ENCODE results near the gene NPHP4.
"Not testable (repeated sequence)": the region's sequence is repeated elsewhere in the genome, so short reads cannot be mapped to it uniquely, and the experiment has no call there.

The NPHP4 gene

GRCh38 chr1:5908461-5909375 lies 83.5 kb downstream of the NPHP4 start:
- DNase-seq = no peak

- no peak for DNase-seq
These were observed 84.3 kb downstream of the NPHP4 start for GRCh38 chr1:5907966-5908365.

- DNase-seq = no peak
These were observed 84.8 kb downstream of the NPHP4 start for GRCh38 chr1:5907386-5907785.

- no peak for DNase-seq
These were observed 85.3 kb downstream of the NPHP4 start for GRCh38 chr1:5906966-5907365.

GRCh38 chr1:5906116-5906515 lies 86.1 kb downstream of the NPHP4 start:
- no peak for DNase-seq

GRCh38 chr1:5905436-5905835 lies 86.8 kb downstream of the NPHP4 start:
- no peak for DNase-seq

GRCh38 chr1:5904551-5904950 lies 87.7 kb downstream of the NPHP4 start:
- DNase-seq = no peak

GRCh38 chr1:5903680-5904079 lies 88.5 kb downstream of the NPHP4 start:
- no peak for DNase-seq

GRCh38 chr1:5903031-5903430 lies 89.2 kb downstream of the NPHP4 start:
- DNase-seq = no peak

GRCh38 chr1:5901841-5902240 lies 90.4 kb downstream of the NPHP4 start:
- DNase-seq = no peak

- no peak for DNase-seq
These were observed 91.1 kb downstream of the NPHP4 start for GRCh38 chr1:5901150-5901549.

- no peak for DNase-seq
These were observed 94.0 kb downstream of the NPHP4 start for GRCh38 chr1:5898266-5898665.

GRCh38 chr1:5896706-5897660 lies 95.2 kb downstream of the NPHP4 start:
- no peak for DNase-seq

GRCh38 chr1:5895446-5896406 lies 96.5 kb downstream of the NPHP4 start:
- DNase-seq = no peak

GRCh38 chr1:5893699-5894278 lies 98.4 kb downstream of the NPHP4 start:
- DNase-seq = not testable (repeated sequence)

- no peak for DNase-seq
These were observed 99.9 kb downstream of the NPHP4 start for GRCh38 chr1:5892329-5892728.

- DNase-seq = no peak
These were observed 100.5 kb downstream of the NPHP4 start for GRCh38 chr1:5891736-5892135.

- DNase-seq = no peak
These were observed 101.1 kb downstream of the NPHP4 start for GRCh38 chr1:5891137-5891536.

- DNase-seq = no peak
These were observed 101.7 kb downstream of the NPHP4 start for GRCh38 chr1:5890346-5891106.

- no peak for DNase-seq
These were observed 102.3 kb downstream of the NPHP4 start for GRCh38 chr1:5889901-5890300.

GRCh38 chr1:5889462-5889861 lies 102.8 kb downstream of the NPHP4 start:
- DNase-seq = no peak

All from stimulated activated naive CD4-positive, alpha-beta T cell treated with Interleukin-2 at 50 U/mL for 16 hours (primary cell).